ENCODE results near the gene FA2H.
"Not testable (repeated sequence)": the region's sequence is repeated elsewhere in the genome, so short reads cannot be mapped to it uniquely, and the experiment has no call there.

FA2H gene, protein sequence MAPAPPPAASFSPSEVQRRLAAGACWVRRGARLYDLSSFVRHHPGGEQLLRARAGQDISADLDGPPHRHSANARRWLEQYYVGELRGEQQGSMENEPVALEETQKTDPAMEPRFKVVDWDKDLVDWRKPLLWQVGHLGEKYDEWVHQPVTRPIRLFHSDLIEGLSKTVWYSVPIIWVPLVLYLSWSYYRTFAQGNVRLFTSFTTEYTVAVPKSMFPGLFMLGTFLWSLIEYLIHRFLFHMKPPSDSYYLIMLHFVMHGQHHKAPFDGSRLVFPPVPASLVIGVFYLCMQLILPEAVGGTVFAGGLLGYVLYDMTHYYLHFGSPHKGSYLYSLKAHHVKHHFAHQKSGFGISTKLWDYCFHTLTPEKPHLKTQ

DNA sequence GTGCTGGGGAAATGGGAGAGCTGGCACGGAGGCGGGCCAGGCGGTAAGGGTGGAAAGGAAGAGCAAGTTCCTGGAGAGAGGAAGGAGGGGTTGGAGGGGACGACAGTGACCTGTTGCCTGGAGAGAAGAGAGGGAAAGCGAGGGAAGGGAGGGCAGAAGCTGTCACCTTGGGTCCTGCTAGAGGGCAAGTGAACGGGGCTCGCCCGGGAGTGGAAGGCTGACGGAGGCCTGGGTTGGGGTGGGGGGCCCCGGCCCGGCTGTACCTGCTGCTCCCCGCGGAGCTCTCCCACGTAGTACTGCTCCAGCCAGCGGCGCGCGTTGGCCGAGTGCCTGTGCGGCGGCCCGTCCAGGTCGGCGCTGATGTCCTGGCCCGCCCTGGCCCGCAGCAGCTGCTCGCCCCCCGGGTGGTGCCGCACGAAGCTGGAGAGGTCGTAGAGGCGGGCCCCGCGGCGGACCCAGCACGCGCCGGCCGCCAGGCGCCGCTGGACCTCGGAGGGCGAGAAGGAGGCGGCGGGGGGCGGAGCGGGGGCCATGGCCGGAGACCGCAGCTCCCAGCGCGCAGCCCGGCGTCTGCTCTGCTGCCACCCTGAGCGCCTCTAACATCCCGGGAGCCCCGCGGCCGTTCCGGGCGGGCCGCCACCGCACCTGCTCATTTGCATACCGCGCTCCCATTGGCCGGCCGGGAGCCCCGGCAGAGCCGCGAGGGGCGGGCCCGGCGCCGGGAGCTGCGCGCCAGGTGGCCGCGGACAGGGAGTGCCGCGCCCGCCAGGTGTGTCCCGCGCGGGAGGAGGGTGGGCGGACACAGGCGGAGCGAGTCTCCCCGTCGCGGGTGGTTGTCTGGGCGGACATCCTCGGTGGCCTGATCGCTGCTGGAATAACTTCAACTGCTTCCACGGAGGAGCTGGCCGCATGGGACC is at the start of gene FA2H:
TSS of gene FA2H (minus strand) at position 598 of the 917 bp plus-strand sequence. CDS start at position 533, 65 bp downstream.
- no peaks in the 10 kb centered on the region for H3K9me3 Mint-ChIP-seq
- peak within 1 kb of the TSS; percentile 72 for H3K4me3 Mint-ChIP-seq
- ATAC-seq = peak; percentile 91
- H3K36me3 Mint-ChIP-seq = no peaks in the 10 kb centered on the region
- H3K27ac Mint-ChIP-seq = peak within 1 kb of the TSS; percentile 15
- peaks cover 35% of the 10 kb centered on the region for H3K4me1 Mint-ChIP-seq
- H3K27me3 Mint-ChIP-seq = no peaks in the 10 kb centered on the region

GRCh38 chr16:74817851-74818250 is 43.2 kb upstream of the FA2H start:
- ATAC-seq = no peak
- no peaks in the 10 kb centered on the region for H3K36me3 Mint-ChIP-seq
- peaks cover 19% of the 10 kb centered on the region for H3K27me3 Mint-ChIP-seq
- no peak overlapping the region for H3K4me3 Mint-ChIP-seq
- peaks cover 6% of the 10 kb centered on the region for H3K4me1 Mint-ChIP-seq
- no peaks in the 10 kb centered on the region for H3K9me3 Mint-ChIP-seq
- no peak overlapping the region for H3K27ac Mint-ChIP-seq

GRCh38 chr16:74813109-74813641 is 38.6 kb upstream of the FA2H start:
- Mint-ChIP-seq H3K27me3 (no peaks in the 10 kb centered on the region), H3K9me3 (no peaks in the 10 kb centered on the region), H3K4me1 (peaks cover 8% of the 10 kb centered on the region), H3K27ac (no peak overlapping the region), H3K4me3 (no peak overlapping the region), H3K36me3 (no peaks in the 10 kb centered on the region)
- peak; percentile 96 for ATAC-seq

DNA sequence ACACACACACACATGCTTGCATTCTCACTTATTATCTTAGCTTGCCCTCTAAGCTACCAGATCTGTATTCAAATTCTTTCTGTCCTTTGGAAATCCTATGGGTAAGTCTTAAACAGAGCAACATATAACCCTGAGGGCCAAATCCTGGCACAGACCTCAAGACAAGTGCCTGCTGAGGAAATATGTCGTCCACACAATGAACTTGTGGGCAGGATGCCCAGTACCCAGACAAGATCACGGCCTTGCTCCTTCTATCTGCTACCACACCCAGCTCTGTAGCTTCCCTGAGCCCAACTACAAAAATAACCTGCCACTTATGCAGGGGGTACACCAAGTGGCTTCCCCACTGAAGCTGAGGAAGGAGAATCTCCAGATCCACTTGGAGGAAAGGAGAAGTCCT is 37.3 kb upstream of the FA2H start:
- Mint-ChIP-seq H3K4me3 (no peak overlapping the region), H3K27ac (no peak overlapping the region), H3K4me1 (peaks cover 8% of the 10 kb centered on the region), H3K9me3 (peaks cover under 1% of the 10 kb centered on the region), H3K27me3 (no peaks in the 10 kb centered on the region), H3K36me3 (peaks cover 1% of the 10 kb centered on the region)
- ATAC-seq = no peak

DNA sequence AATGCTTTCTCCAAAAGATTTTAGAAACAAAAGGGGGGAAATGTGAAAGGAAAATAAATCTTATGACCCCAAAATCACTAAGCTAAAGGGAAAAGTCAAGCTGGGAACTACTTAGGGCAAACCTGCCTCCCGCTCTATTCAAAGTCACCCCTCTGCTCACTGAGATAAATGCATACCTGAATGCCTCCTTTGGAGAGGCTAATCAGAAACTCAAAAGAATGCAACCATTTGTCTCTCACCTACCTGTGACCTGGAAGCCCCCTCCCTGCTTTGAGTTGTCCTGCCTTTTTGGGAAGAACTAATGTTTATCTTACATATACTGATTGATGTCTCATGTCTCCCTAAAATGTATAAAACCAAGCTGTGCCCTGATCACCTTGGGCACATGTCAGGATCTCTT is 36.6 kb upstream of the FA2H start:
- H3K4me1 Mint-ChIP-seq, H3K27me3 Mint-ChIP-seq, H3K27ac Mint-ChIP-seq, ATAC-seq, H3K36me3 Mint-ChIP-seq, H3K4me3 Mint-ChIP-seq, H3K9me3 Mint-ChIP-seq: not testable (repeated sequence)

DNA sequence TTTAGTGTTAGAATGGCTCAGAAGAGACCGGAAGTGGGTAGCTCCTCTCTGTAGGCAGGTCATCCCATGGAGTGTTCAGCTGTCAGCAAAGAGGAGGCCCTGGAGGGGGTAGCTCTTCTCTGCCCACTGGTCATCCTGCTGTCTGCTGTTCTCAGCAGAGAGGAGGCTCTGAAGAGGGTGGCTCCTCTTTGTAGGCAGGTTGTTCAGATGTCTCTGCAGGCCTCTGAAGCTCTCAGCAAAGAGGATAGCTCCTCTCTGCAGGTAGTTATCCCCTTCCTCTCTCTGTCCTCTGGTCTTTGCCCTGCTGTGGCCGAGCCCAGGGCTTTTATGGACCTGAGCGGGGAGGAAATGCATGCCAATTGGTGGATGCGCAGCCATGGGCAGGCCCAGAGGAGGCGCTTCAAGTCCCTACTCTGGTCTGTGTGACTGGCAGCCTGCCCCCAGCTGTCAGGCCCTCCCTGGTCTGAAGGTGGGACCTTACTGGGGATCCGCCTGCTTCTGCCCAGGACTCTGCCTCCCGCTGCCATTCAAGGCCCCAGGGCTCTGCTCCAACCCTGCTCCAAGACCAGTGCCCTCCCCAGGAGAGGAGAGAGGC is 32.5 kb upstream of the FA2H start:
- no peak overlapping the region for H3K4me3 Mint-ChIP-seq
- H3K4me1 Mint-ChIP-seq = no peaks in the 10 kb centered on the region
- no peak overlapping the region for H3K27ac Mint-ChIP-seq
- H3K9me3 Mint-ChIP-seq = peaks cover 15% of the 10 kb centered on the region
- peak; percentile 36 for ATAC-seq
- H3K36me3 Mint-ChIP-seq = peaks cover 5% of the 10 kb centered on the region
- H3K27me3 Mint-ChIP-seq = peaks cover 21% of the 10 kb centered on the region

DNA sequence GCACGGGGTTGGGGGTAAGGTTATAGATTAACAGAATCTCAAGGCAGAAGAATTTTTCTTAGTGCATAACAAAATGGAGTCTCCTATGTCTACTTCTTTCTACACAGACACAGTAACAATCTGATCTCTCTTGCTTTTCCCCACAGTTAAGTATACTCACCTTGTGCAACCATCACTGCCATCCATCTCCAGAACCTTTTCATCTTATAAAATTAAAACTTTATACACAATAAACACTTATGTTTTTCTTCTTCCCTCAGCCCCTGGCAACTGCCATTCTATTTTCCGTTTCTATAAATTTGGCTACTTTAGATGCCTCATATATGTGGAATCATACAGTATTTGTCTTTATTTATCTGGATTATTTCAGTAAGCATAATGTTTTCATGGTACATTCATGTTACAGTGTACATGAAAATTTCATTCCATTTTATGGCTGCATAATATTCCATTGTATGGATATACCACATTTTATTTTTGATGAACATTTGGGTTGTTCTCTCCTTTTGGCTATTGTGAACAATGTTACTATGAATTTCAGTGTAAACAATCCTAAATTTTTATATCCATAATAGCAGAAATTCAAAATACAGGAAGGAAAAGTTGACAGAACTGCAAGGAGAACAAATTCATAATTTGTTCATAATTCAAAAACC is 25.7 kb upstream of the FA2H start:
- H3K4me3 Mint-ChIP-seq = no peak overlapping the region
- H3K9me3 Mint-ChIP-seq = peaks cover 17% of the 10 kb centered on the region
- H3K4me1 Mint-ChIP-seq = no peaks in the 10 kb centered on the region
- no peak for ATAC-seq
- H3K36me3 Mint-ChIP-seq = no peaks in the 10 kb centered on the region
- H3K27ac Mint-ChIP-seq = no peak overlapping the region
- peaks cover 50% of the 10 kb centered on the region for H3K27me3 Mint-ChIP-seq

DNA sequence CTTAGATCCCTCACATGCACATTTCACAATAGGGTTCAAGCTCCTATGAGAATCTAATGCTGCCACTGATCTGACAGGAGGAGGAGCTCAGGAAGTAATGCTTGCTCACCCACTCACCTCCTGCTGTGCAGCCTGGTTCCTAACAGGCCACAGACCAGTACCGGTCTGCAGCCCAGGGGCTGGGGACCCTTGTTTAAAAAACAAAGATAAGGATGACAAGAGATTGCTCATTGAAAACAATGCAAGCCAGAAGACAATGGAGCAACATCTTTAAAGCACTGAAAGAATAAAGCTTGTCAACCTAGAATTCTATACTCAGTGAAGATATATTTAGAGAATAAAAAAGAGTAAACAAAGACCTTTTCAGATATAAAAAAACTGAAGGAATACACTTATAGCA is 22.8 kb upstream of the FA2H start:
- no peak for ATAC-seq
- Mint-ChIP-seq H3K4me1 (no peaks in the 10 kb centered on the region), H3K27ac (no peak overlapping the region), H3K27me3 (peaks cover 51% of the 10 kb centered on the region), H3K36me3 (peaks cover under 1% of the 10 kb centered on the region), H3K4me3 (no peak overlapping the region), H3K9me3 (peaks cover 11% of the 10 kb centered on the region)

DNA sequence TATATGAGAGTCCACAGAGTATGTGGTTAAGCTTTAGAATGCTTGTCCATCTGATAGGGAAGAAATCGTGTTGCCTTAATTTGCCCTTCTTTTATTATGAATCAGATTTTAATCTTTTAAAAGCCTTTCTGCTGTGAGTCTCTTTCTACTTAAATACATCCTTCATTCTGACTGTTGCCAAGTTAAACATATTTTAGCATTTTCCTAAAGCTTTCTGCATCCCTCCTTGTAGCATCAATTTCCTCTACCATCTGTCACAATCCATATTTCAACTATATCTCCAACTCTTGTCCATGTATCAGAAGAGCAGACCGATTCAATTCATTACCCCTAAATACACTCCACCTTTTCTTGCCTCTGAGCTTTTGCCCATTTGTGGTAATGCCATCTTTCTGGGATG is 20.5 kb upstream of the FA2H start:
- H3K4me3 Mint-ChIP-seq = no peak overlapping the region
- ATAC-seq = no peak
- peaks cover 41% of the 10 kb centered on the region for H3K27me3 Mint-ChIP-seq
- no peaks in the 10 kb centered on the region for H3K4me1 Mint-ChIP-seq
- H3K36me3 Mint-ChIP-seq = peaks cover 6% of the 10 kb centered on the region
- H3K9me3 Mint-ChIP-seq = peaks cover 13% of the 10 kb centered on the region
- no peak overlapping the region for H3K27ac Mint-ChIP-seq

DNA sequence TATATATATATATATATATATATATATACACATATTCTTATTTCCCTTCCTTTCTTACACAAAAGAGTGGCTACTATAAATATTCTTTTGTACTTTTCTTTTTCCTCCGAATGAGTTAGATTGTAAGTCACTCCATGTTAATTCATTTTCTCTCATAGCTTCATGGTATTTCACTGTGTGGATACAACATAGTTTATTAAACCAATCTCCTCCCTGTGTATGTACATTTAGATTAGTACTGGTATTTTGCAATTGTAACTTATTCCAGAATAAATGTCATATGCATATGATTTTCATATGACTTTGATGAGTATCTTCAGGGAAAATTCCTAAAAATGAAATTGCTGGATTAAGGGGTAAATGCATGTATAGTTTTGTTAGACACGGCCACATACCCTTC is 20.0 kb upstream of the FA2H start:
- no peak overlapping the region for H3K27ac Mint-ChIP-seq
- no peak overlapping the region for H3K4me3 Mint-ChIP-seq
- H3K9me3 Mint-ChIP-seq = peaks cover 12% of the 10 kb centered on the region
- H3K36me3 Mint-ChIP-seq = peaks cover 6% of the 10 kb centered on the region
- ATAC-seq = no peak
- peaks cover 40% of the 10 kb centered on the region for H3K27me3 Mint-ChIP-seq
- no peaks in the 10 kb centered on the region for H3K4me1 Mint-ChIP-seq

GRCh38 chr16:74793571-74793970 is 19.0 kb upstream of the FA2H start:
- peaks cover 40% of the 10 kb centered on the region for H3K27me3 Mint-ChIP-seq
- no peak overlapping the region for H3K27ac Mint-ChIP-seq
- H3K9me3 Mint-ChIP-seq = peaks cover 12% of the 10 kb centered on the region
- H3K4me3 Mint-ChIP-seq = no peak overlapping the region
- H3K36me3 Mint-ChIP-seq = peaks cover 6% of the 10 kb centered on the region
- no peak for ATAC-seq
- no peaks in the 10 kb centered on the region for H3K4me1 Mint-ChIP-seq

DNA sequence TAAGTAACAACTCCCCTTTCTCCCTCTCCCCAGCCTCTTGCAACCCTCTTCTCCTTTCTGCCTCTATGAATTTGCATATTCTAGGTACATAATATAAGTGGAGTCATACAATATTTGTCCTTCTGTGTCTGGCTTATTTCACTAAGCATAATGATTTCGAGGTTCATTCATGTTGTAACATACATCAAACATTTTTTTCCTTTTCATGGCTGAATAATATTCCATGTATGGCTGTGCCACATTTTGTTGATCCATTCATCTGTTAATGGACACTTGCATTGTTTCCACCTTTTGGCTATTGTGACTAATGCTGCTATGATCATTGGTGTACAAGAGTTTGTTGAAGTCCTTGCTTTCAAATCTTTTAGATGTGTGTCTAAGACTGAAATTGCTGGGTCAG is 17.6 kb upstream of the FA2H start:
- no peak for ATAC-seq
- Mint-ChIP-seq H3K4me1 (no peaks in the 10 kb centered on the region), H3K9me3 (peaks cover 9% of the 10 kb centered on the region), H3K27me3 (peaks cover 38% of the 10 kb centered on the region), H3K4me3 (no peak overlapping the region), H3K27ac (no peak overlapping the region), H3K36me3 (peaks cover 6% of the 10 kb centered on the region)

GRCh38 chr16:74791749-74792148 is 17.1 kb upstream of the FA2H start:
- H3K9me3 Mint-ChIP-seq, H3K4me3 Mint-ChIP-seq, H3K4me1 Mint-ChIP-seq, ATAC-seq, H3K27ac Mint-ChIP-seq, H3K36me3 Mint-ChIP-seq: not testable (repeated sequence)
- peaks cover 33% of the 10 kb centered on the region for H3K27me3 Mint-ChIP-seq

DNA sequence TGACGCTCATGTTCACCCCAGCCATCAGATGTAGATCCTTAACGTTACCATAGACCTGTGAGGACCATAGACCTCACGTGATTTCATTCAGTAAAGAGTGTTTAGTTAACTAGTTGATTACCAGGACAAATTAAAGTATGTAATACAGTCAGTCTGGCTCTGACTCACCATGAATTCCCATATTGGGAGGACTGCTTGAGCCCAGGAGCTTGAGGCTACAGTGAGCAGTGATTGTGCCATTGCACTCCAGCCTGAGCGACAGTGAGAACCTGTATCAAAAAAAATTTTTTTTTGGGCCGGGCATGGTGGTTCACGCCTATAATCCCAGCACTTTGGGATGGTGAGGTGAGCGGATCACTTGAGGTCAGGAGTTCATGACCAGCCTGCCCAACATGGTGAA is 13.5 kb upstream of the FA2H start:
- Mint-ChIP-seq H3K9me3 (peaks cover 5% of the 10 kb centered on the region), H3K36me3 (peaks cover 6% of the 10 kb centered on the region), H3K27ac (no peak overlapping the region), H3K4me3 (no peak overlapping the region), H3K4me1 (no peaks in the 10 kb centered on the region), H3K27me3 (peaks cover 16% of the 10 kb centered on the region)
- ATAC-seq = no peak

GRCh38 chr16:74785031-74785430 is 10.4 kb upstream of the FA2H start:
- no peak overlapping the region for H3K27ac Mint-ChIP-seq
- no peaks in the 10 kb centered on the region for H3K9me3 Mint-ChIP-seq
- no peaks in the 10 kb centered on the region for H3K4me1 Mint-ChIP-seq
- H3K27me3 Mint-ChIP-seq = peaks cover 8% of the 10 kb centered on the region
- no peak overlapping the region for H3K4me3 Mint-ChIP-seq
- H3K36me3 Mint-ChIP-seq = no peaks in the 10 kb centered on the region
- ATAC-seq = no peak
